ENCODE results near the gene CSGALNACT2. TPM values are rescaled to one million over a fixed set of nuclear protein-coding genes. Genes with fewer than 3 reads are reported as not detected.

The CSGALNACT2 gene
- total and polyA plus RNA-seq, 10 of the 15 experiments (the other 5 are each of a cell fraction or from before 2014, with no cell fraction given): 2.5 to 12.6 (median 8.7) TPM

GRCh38 chr10:43099928-43100327 is 38.3 kb upstream of the CSGALNACT2 start:
- in situ Hi-C loops (cut with MboI): loop anchor here (25.0 kb wide), 2 partner anchors 88 to 913 kb away; no protein-coding TSS in a partner anchor

More at GRCh38 chr10:43099928-43100327, 38.3 kb upstream of the CSGALNACT2 start:
- Histone ChIP-seq H3K27me3 (replicated peaks in 1 of 2; ENCODE audit: control insufficient read depth in 2 of 2, insufficient read depth in 2 of 2, low read length in 1 of 2) (peaks cover 2 to 5% of the 10 kb centered on the region in 2 experiments; a peak in 3 of 4 replicates), H2AFZ (ENCODE audit: control insufficient read depth, low read depth, low read length) (no peak overlapping the region), H3K79me2 (ENCODE audit: control insufficient read depth, insufficient read depth, low read length) (no peaks in the 10 kb centered on the region), H4K20me1 (ENCODE audit: control insufficient read depth, insufficient read depth) (no peaks in the 10 kb centered on the region), H3K9ac (ENCODE audit: control insufficient read depth, insufficient read depth, low read length) (no peak overlapping the region), H3K4me2 (ENCODE audit: control insufficient read depth, insufficient read depth) (no peak overlapping the region), H3K9me3 (replicated peaks; ENCODE audit: control insufficient read depth, insufficient read depth, low read length) (no peaks in the 10 kb centered on the region), H3K27ac (ENCODE audit: control insufficient read depth, insufficient read depth) (no peak overlapping the region), H3K4me1 (ENCODE audit: control insufficient read depth, insufficient read depth, low read length) (peaks cover under 1% of the 10 kb centered on the region), H3K36me3 (ENCODE audit: control insufficient read depth in 2 of 2, insufficient read depth in 2 of 2, low read length in 1 of 2) (no peaks in the 10 kb centered on the region), H3K4me3 (no peak overlapping the region)
- CTCF ChIA-PET: no interaction called here
- no peak for TF ChIP-seq SRF (IDR thresholded peaks at IDR 0.05; ENCODE audit: low read depth in 2 of 2, low read length in 2 of 2)
- no peak for TF ChIP-seq GATAD2B (conservative IDR thresholded peaks at IDR 0.05; ENCODE audit: low read depth)
- no peak for TF ChIP-seq CEBPB (IDR thresholded peaks at IDR 0.05; ENCODE audit: borderline replicate concordance in 1 of 2, low read depth in 2 of 2, low read length in 2 of 2)
- TF ChIP-seq MAX (IDR thresholded peaks at IDR 0.05; ENCODE audit: low read depth, low read length): no peak
- no peak for TF ChIP-seq IKZF2 (IDR thresholded peaks at IDR 0.05)
- no peak for TF ChIP-seq ZNF622 (IDR thresholded peaks at IDR 0.05)
- no peak for TF ChIP-seq PML (IDR thresholded peaks at IDR 0.05; ENCODE audit: low read length)
- TF ChIP-seq CUX1 (IDR thresholded peaks at IDR 0.05; ENCODE audit: insufficient replicate concordance, low read depth, low read length): no peak
- no peak for TF ChIP-seq TARDBP (IDR thresholded peaks at IDR 0.05; ENCODE audit: borderline replicate concordance)
- no peak for TF ChIP-seq MEF2A (IDR thresholded peaks at IDR 0.05; ENCODE audit: insufficient read depth, low read depth, low read length)
- no peak for TF ChIP-seq MXI1 (IDR thresholded peaks at IDR 0.05; ENCODE audit: low read depth, low read length)
- TF ChIP-seq ZNF217 (IDR thresholded peaks at IDR 0.05): no peak
- no peak for TF ChIP-seq ESRRA (IDR thresholded peaks at IDR 0.05; ENCODE audit: low read length)
- no peak for TF ChIP-seq NRF1 (conservative IDR thresholded peaks at IDR 0.05; ENCODE audit: low read depth, low read length)
- no peak for TF ChIP-seq ZNF384 (IDR thresholded peaks at IDR 0.05; ENCODE audit: borderline replicate concordance, low read depth, low read length)
- TF ChIP-seq RFX5 (IDR thresholded peaks at IDR 0.05; ENCODE audit: low read depth, low read length): no peak
- TF ChIP-seq YBX1 (IDR thresholded peaks at IDR 0.05): no peak
- no peak for TF ChIP-seq NR2F1 (conservative IDR thresholded peaks at IDR 0.05)
- TF ChIP-seq KDM1A (IDR thresholded peaks at IDR 0.05; ENCODE audit: borderline replicate concordance): no peak
- TF ChIP-seq MYB (IDR thresholded peaks at IDR 0.05; ENCODE audit: borderline replicate concordance, low read depth, low read length): no peak
- SMC1A ChIA-PET (ENCODE audit: uncharacterized antibody, unreplicated experiment): no interaction called here
- no TSS peak for BruUV-seq (replicated peaks)
- WGBS (ENCODE audit: insufficient coverage, insufficient replicate concordance, low lambda C conversion rate, missing lambda C conversion rate): 53% methylated on average over 4 of the region's 4 CpGs
- intact Hi-C loops (cut with micrococcal nuclease; ENCODE audit: unreplicated experiment): loop anchor here (10.0 kb wide), 1 partner anchor 305 kb away; no protein-coding TSS in a partner anchor
- POLR2A ChIA-PET: no interaction called here
- no peak for FAIRE-seq
- RAD21 ChIA-PET (ENCODE audit: unreplicated experiment): no interaction called here
- ATAC-seq: no peak
- DNase-seq (ENCODE audit: low read depth, low spot score): no peak
